Lower leg skin (tissue), 4 donors: Measurements from ENCODE around the gene ZNF274. TPM values are rescaled to one million over a fixed set of nuclear protein-coding genes. Genes with fewer than 3 reads are reported as not detected.

Experiments
- DNase-seq, 2 donors: peaks; one replicate each; pipeline ENCODE4 v3.0.0-alpha.2; 2019; ENCODE audit warnings: low spot score in 2 of 2
- H3K4me3 ChIP-seq: fragments of 200-600 bp; sonication (generic); 2 replicates; pipeline ENCODE4 v1.5.1; 2017; ENCODE audit warnings: mild to moderate bottlenecking, low read depth; ENCODE audit not compliant: poor library complexity, severe bottlenecking
- POLR2A ChIP-seq, 2 donors: fragments of 450-650 bp; IDR thresholded peaks; one replicate each; pipeline ENCODE4 v1.6.1; 2016 to 2017; ENCODE audit warnings: antibody characterized with exemption in 2 of 2, mild to moderate bottlenecking in 1 of 2, moderate library complexity in 1 of 2
- WGBS, 2 donors: methylation state at CpG; one replicate each; pipeline ENCODE4 v1.1.5; 2018; 5-methylcytosine and 5-hydroxymethylcytosine counted together
- intact Hi-C: fragments of 100-400 bp; cut with DNase I; formaldehyde crosslinking; loops from one replicate; pipeline ENCODE4 v1.15.0; 2023; ENCODE audit warnings: low total_unique reads
- total RNA-seq, 4 donors: library from RNA; depleted of rRNA; stranded (reverse); fragments of >200 nt; gene quantifications; one replicate each; pipeline ENCODE4 v1.1.0, GENCODE V29; 2016
- TF ChIP-seq, protein P1 (sequence below), 3 donors: fragments of 450-650 bp; IDR thresholded peaks; one replicate each; pipeline ENCODE4 v1.5.1; 2016; ENCODE audit warnings: antibody characterized with exemption in 3 of 3, mild to moderate bottlenecking in 3 of 3, moderate library complexity in 2 of 3

Gene ZNF274
- total RNA-seq, 4 donors from 2014 or later: 32.5 to 58.5 (median 34.2) TPM

DNA sequence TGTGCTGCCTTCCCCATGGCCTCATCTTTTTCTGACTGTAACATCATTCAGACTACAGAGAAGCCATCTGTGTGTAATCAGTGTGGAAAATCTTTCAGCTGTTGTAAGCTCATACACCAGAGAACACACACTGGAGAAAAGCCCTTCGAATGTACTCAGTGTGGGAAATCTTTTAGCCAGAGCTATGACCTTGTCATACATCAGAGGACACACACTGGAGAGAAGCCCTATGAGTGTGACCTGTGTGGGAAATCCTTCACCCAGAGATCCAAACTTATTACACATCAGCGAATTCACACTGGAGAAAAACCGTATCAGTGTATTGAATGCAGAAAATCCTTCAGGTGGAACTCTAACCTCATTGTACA, 78.7 kb downstream of the ZNF274 start:
- TF ChIP-seq, protein P1, sequence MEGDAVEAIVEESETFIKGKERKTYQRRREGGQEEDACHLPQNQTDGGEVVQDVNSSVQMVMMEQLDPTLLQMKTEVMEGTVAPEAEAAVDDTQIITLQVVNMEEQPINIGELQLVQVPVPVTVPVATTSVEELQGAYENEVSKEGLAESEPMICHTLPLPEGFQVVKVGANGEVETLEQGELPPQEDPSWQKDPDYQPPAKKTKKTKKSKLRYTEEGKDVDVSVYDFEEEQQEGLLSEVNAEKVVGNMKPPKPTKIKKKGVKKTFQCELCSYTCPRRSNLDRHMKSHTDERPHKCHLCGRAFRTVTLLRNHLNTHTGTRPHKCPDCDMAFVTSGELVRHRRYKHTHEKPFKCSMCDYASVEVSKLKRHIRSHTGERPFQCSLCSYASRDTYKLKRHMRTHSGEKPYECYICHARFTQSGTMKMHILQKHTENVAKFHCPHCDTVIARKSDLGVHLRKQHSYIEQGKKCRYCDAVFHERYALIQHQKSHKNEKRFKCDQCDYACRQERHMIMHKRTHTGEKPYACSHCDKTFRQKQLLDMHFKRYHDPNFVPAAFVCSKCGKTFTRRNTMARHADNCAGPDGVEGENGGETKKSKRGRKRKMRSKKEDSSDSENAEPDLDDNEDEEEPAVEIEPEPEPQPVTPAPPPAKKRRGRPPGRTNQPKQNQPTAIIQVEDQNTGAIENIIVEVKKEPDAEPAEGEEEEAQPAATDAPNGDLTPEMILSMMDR (IDR thresholded peaks at IDR 0.05): no peak
- TF ChIP-seq POLR2A (IDR thresholded peaks at IDR 0.05): no peak
- no peak overlapping the region for H3K4me3 ChIP-seq
- 89 to 97% methylated on average over 3 of the region's 3 CpGs for WGBS, 2 donors

DNA sequence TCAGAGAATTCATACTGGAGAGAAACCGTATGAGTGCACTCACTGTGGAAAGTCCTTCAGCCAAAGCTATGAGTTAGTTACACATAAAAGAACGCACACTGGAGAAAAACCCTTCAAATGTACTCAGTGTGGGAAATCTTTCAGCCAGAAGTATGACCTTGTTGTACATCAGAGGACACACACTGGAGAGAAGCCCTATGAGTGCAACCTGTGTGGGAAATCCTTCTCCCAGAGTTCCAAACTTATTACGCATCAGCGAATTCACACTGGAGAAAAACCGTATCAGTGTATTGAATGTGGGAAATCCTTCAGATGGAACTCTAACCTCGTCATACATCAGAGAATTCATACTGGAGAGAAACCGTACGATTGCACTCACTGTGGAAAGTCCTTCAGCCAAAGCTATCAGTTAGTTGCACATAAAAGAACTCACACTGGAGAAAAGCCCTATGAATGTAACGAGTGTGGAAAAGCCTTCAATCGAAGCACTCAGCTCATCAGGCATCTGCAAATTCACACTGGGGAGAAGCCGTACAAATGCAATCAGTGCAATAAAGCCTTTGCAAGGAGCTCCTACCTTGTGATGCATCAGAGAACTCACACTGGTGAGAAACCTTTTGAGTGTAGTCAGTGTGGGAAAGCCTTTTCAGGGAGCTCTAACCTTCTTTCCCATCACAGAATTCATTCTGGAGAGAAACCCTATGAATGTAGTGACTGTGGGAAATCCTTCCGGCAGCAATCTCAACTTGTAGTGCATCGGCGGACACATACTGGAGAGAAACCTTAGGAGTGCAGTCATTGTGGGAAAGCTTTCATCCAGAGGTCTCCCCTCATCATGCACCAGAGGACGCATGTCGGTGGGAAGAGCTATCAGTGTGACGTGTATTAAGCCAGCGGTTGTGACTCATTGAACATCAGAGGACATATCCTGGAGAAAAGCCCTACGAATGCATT, 79.4 kb downstream of the ZNF274 start:
- no peak for TF ChIP-seq POLR2A (IDR thresholded peaks at IDR 0.05)
- TF ChIP-seq, protein P1 (IDR thresholded peaks at IDR 0.05): no peak
- no peak overlapping the region for H3K4me3 ChIP-seq
- intact Hi-C loops: no loop called here
- WGBS, 2 donors: 95 to 97% methylated on average over 19 of the region's 19 CpGs
- no peak for DNase-seq

More for the DNA sequence above, 78.7 kb downstream of the ZNF274 start:
- intact Hi-C loops: no loop called here
- DNase-seq: no peak

DNA sequence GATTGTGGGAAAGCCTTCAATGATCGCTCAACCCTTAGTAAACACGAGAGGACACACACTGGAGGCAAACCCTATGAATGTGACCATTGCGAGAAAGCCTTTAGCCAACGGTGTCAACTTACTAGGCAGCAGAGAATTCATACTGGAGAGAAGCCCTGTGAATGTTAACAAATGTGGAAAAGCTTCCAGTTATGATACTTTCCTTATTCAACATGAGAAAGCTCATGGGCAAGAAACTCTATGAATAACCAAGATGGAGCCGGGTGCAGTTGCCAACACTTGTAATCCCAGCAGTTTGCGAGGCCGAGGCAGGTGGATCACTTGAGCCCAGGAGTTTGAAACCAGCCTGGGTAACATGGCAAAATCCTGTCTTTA, 80.0 kb downstream of the ZNF274 start:
- no peak for DNase-seq
- intact Hi-C loops: no loop called here
- H3K4me3 ChIP-seq: no peak overlapping the region
- TF ChIP-seq POLR2A (IDR thresholded peaks at IDR 0.05): no peak
- TF ChIP-seq, protein P1 (IDR thresholded peaks at IDR 0.05): no peak
- WGBS, 2 donors: 97% methylated on average over 7 of the region's 7 CpGs

Other genes starting within 250 kb of the ZNF274 start
- gene ZNF418, start 247.7 kb upstream of the ZNF274 start, total RNA-seq: 10 to 100 TPM in 1 of 4 donors, 1 to 10 TPM in 3; 4.3 to 10.9 (median 6.2) TPM
- gene ZNF256, start 235.4 kb upstream of the ZNF274 start, total RNA-seq: 10 to 100 TPM in 1 of 4 donors, 1 to 10 TPM in 3; 7.8 to 11.3 (median 9.1) TPM
- not detected for gene C19orf18, start 208.5 kb upstream of the ZNF274 start, total RNA-seq
- gene ZNF606, start 180.2 kb upstream of the ZNF274 start, total RNA-seq: 10 to 100 TPM in 3 of 4 donors, 1 to 10 TPM in 1; 9.6 to 53.4 (median 16.3) TPM
- under 1 TPM in 1 of 4 donors, not detected in 3; 0.23 TPM for gene ZSCAN1, start 149.0 kb upstream of the ZNF274 start, total RNA-seq
- gene ZNF135, start 123.8 kb upstream of the ZNF274 start, total RNA-seq: 1 to 10 TPM; 4.8 to 5.9 (median 5.5) TPM
- gene ZSCAN18, start 84.8 kb upstream of the ZNF274 start, total RNA-seq: 10 to 100 TPM; 35.3 to 64.3 (median 50.9) TPM
- gene ZNF329, start 32.3 kb upstream of the ZNF274 start, total RNA-seq: 10 to 100 TPM in 1 of 4 donors, 1 to 10 TPM in 3; 8.7 to 12.1 (median 9.2) TPM
- gene ZNF544, start 45.9 kb downstream of the ZNF274 start, total RNA-seq: 10 to 100 TPM; 34.2 to 55.1 (median 43.3) TPM
- gene ZNF8, start 95.9 kb downstream of the ZNF274 start, total RNA-seq: 10 to 100 TPM in 1 of 4 donors, 1 to 10 TPM in 3; 3.0 to 12.8 (median 8.9) TPM
- 10 to 100 TPM; 23.3 to 50.1 (median 33.4) TPM for gene ERVK3-1, start 122.3 kb downstream of the ZNF274 start, total RNA-seq
- 1 to 10 TPM; 4.8 to 7.7 (median 5.4) TPM for gene ZSCAN22, start 143.9 kb downstream of the ZNF274 start, total RNA-seq
- 10 to 100 TPM in 2 of 4 donors, 1 to 10 TPM in 2; 4.8 to 16.8 (median 9.2) TPM for gene A1BG, start 170.4 kb downstream of the ZNF274 start, total RNA-seq
- 1 to 10 TPM; 1.4 to 3.1 (median 1.5) TPM for gene ZNF497, start 179.7 kb downstream of the ZNF274 start, total RNA-seq
- 10 to 100 TPM in 2 of 4 donors, 1 to 10 TPM in 2; 4.7 to 12.0 (median 8.5) TPM for gene ZNF837, start 198.0 kb downstream of the ZNF274 start, total RNA-seq
- 1,000 to 10,000 TPM; 1,758 to 2,840 (median 2,497) TPM for gene RPS5, start 204.2 kb downstream of the ZNF274 start, total RNA-seq
- gene RNF225, start 212.6 kb downstream of the ZNF274 start, total RNA-seq: 10 to 100 TPM; 30.4 to 62.7 (median 42.7) TPM
- gene ZNF584, start 225.6 kb downstream of the ZNF274 start, total RNA-seq: 10 to 100 TPM; 16.9 to 28.6 (median 23.4) TPM